Measurements from ENCODE around the gene KCP.

DNA sequence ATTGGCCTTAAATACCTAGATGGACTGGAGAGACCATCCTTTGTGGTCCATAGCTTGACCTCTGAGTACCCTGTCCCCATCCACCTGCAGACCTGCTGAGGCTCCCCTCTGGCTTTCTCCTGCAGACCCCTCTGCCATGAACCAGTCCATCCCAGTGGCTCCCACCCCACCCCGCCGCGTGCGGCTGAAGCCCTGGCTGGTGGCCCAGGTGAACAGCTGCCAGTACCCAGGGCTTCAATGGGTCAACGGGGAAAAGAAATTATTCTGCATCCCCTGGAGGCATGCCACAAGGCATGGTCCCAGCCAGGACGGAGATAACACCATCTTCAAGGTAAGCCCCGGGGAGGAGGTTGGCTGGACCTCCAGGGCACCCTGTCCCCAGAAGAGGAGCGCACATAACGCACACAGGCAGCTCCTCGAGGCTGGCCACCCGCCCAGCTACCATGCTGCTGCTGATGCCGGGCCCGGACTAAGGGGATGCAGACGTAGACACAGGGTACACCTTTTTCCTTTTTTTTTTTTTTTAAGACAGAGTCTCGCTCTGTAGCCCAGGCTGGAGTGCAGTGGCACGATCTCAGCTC, 31.5 kb upstream of the KCP start:
- no peak for TF ChIP-seq POLR2AphosphoS5 (IDR thresholded peaks at IDR 0.05)
- TF ChIP-seq, protein P1, sequence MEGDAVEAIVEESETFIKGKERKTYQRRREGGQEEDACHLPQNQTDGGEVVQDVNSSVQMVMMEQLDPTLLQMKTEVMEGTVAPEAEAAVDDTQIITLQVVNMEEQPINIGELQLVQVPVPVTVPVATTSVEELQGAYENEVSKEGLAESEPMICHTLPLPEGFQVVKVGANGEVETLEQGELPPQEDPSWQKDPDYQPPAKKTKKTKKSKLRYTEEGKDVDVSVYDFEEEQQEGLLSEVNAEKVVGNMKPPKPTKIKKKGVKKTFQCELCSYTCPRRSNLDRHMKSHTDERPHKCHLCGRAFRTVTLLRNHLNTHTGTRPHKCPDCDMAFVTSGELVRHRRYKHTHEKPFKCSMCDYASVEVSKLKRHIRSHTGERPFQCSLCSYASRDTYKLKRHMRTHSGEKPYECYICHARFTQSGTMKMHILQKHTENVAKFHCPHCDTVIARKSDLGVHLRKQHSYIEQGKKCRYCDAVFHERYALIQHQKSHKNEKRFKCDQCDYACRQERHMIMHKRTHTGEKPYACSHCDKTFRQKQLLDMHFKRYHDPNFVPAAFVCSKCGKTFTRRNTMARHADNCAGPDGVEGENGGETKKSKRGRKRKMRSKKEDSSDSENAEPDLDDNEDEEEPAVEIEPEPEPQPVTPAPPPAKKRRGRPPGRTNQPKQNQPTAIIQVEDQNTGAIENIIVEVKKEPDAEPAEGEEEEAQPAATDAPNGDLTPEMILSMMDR (IDR thresholded peaks at IDR 0.05) = no peak
- TF ChIP-seq POLR2A (IDR thresholded peaks at IDR 0.05) = no peak

Measured in breast epithelium (tissue), 3 donors.